ENCODE results near the gene CEP152. TPM values are rescaled to one million over a fixed set of nuclear protein-coding genes. Genes with fewer than 3 reads are reported as not detected.

Gene CEP152
- total RNA-seq, 2 donors from 2014 or later = 12.3 to 19.1 TPM

DNA sequence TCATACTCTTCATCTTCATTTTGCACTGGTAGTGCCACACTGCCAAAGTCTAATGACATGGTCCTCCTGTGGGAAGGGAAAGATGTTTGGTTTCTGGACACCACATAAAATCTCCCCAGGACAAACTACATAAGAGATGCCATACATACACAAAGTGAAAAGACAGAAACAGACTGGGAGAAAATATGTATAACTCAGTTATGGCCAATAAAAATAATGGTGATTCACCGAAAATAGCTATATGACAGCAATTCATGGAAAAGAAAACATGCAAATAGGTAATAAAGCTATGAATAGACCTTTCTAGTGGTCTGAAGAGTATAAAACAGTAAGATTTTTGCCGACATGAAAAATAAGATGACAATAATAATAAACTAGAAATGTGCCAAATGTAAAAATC lies 5.3 kb downstream of the CEP152 start:
- TF ChIP-seq, protein P1, sequence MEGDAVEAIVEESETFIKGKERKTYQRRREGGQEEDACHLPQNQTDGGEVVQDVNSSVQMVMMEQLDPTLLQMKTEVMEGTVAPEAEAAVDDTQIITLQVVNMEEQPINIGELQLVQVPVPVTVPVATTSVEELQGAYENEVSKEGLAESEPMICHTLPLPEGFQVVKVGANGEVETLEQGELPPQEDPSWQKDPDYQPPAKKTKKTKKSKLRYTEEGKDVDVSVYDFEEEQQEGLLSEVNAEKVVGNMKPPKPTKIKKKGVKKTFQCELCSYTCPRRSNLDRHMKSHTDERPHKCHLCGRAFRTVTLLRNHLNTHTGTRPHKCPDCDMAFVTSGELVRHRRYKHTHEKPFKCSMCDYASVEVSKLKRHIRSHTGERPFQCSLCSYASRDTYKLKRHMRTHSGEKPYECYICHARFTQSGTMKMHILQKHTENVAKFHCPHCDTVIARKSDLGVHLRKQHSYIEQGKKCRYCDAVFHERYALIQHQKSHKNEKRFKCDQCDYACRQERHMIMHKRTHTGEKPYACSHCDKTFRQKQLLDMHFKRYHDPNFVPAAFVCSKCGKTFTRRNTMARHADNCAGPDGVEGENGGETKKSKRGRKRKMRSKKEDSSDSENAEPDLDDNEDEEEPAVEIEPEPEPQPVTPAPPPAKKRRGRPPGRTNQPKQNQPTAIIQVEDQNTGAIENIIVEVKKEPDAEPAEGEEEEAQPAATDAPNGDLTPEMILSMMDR (conservative IDR thresholded peaks at IDR 0.05) = no peak
- Mint-ChIP-seq H3K27me3 (ENCODE audit: insufficient read depth) (no peaks in the 10 kb centered on the region), H3K27ac (no peak overlapping the region), H3K4me3 (no peak overlapping the region), H3K36me3 (ENCODE audit: low read depth) (peaks cover 8% of the 10 kb centered on the region), H3K9me3 (no peaks in the 10 kb centered on the region), H3K4me1 (peaks cover 20% of the 10 kb centered on the region)
- 100% methylated on average over 1 of the region's 2 CpGs; no CpG with 5 or more reads in 1 of the 2 experiments for WGBS, 2 experiments (ENCODE audit: insufficient coverage in 1 of 2, insufficient read length in 1 of 2)
- no peaks in the 10 kb centered on the region for H3K9me3 ChIP-seq (ENCODE audit: control insufficient read depth, low read length)
- H3K36me3 ChIP-seq (ENCODE audit: control insufficient read depth, insufficient read depth, low read length) = peaks cover 5% of the 10 kb centered on the region
- no peaks in the 10 kb centered on the region for H3K4me1 ChIP-seq (ENCODE audit: control insufficient read depth, insufficient read depth, low read length)
- DNase-seq = no peak
- H3K9ac ChIP-seq (ENCODE audit: extremely low read depth, low read length, poor library complexity, severe bottlenecking) = no peak overlapping the region
- no peak overlapping the region for H3K4me3 ChIP-seq (ENCODE audit: low read length)
- no peak overlapping the region for H3K27ac ChIP-seq (ENCODE audit: low read depth, low read length)
- no peaks in the 10 kb centered on the region for H3K27me3 ChIP-seq (ENCODE audit: control insufficient read depth, insufficient read depth, low read length, poor library complexity, severe bottlenecking)

DNA sequence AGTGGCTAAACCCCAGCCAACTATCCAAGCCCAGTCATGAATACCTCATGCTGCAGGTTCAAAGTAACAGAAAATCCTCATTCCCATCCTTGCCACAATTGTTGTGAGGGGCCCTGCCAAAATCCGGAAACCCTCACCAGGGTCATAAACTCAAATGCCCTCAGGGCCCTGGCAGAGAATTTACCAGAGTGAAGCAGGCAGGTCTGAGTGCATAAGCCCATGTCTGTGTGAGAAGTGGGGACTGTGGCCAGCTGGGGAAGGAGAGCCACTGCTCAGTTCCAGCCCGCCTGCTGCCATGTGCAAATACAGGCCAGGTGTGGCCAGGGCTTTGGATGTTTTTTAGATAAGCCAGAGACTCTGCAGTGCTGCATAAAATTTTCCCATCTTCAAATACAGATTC lies 7.0 kb downstream of the CEP152 start:
- Histone ChIP-seq H3K9me3 (ENCODE audit: control insufficient read depth, low read length) (no peaks in the 10 kb centered on the region), H3K4me1 (ENCODE audit: control insufficient read depth, insufficient read depth, low read length) (peaks cover under 1% of the 10 kb centered on the region), H3K27ac (ENCODE audit: low read depth, low read length) (no peak overlapping the region), H3K9ac (ENCODE audit: extremely low read depth, low read length, poor library complexity, severe bottlenecking) (no peak overlapping the region), H3K4me3 (ENCODE audit: low read length) (no peak overlapping the region), H3K27me3 (ENCODE audit: control insufficient read depth, insufficient read depth, low read length, poor library complexity, severe bottlenecking) (no peaks in the 10 kb centered on the region), H3K36me3 (ENCODE audit: control insufficient read depth, insufficient read depth, low read length) (peaks cover 5% of the 10 kb centered on the region)
- TF ChIP-seq, protein P1 (conservative IDR thresholded peaks at IDR 0.05) = no peak
- DNase-seq = no peak
- Mint-ChIP-seq H3K9me3 (no peaks in the 10 kb centered on the region), H3K27me3 (ENCODE audit: insufficient read depth) (peaks cover 10% of the 10 kb centered on the region), H3K36me3 (ENCODE audit: low read depth) (peaks cover 8% of the 10 kb centered on the region), H3K4me3 (no peak overlapping the region), H3K4me1 (peaks cover 27% of the 10 kb centered on the region), H3K27ac (no peak overlapping the region)
- WGBS, 2 experiments (ENCODE audit: insufficient coverage in 1 of 2, insufficient read length in 1 of 2) = 98 to 100% methylated on average over 1 to 2 of the region's 2 CpGs

DNA sequence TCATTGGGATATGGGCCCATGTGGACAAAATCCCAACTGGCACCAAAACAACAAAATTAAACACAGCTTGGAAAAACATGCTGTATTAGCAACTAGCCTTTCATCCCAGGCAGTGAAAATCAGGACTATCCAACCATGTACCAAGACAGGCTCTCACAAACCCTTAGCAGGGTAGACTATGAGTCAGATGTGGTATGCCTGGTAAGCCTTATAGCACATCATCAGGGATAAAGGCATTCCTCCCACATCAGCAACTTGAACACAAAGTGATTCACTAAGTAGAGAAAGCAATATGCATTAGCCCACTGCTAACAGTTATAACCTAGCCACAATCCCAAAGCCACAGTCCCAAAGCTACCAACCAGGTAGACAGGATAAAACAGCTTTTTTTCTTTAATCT lies 8.0 kb downstream of the CEP152 start:
- Mint-ChIP-seq H3K9me3 (no peaks in the 10 kb centered on the region), H3K36me3 (ENCODE audit: low read depth) (peaks cover 8% of the 10 kb centered on the region), H3K27me3 (ENCODE audit: insufficient read depth) (peaks cover 10% of the 10 kb centered on the region), H3K4me1 (peaks cover 34% of the 10 kb centered on the region), H3K4me3 (no peak overlapping the region), H3K27ac (no peak overlapping the region)
- peaks cover 5% of the 10 kb centered on the region for H3K36me3 ChIP-seq (ENCODE audit: control insufficient read depth, insufficient read depth, low read length)
- peaks cover 6% of the 10 kb centered on the region for H3K4me1 ChIP-seq (ENCODE audit: control insufficient read depth, insufficient read depth, low read length)
- no peak overlapping the region for H3K9ac ChIP-seq (ENCODE audit: extremely low read depth, low read length, poor library complexity, severe bottlenecking)
- H3K27me3 ChIP-seq (ENCODE audit: control insufficient read depth, insufficient read depth, low read length, poor library complexity, severe bottlenecking) = no peaks in the 10 kb centered on the region
- H3K9me3 ChIP-seq (ENCODE audit: control insufficient read depth, low read length) = no peaks in the 10 kb centered on the region
- no peak overlapping the region for H3K4me3 ChIP-seq (ENCODE audit: low read length)
- H3K27ac ChIP-seq (ENCODE audit: low read depth, low read length) = no peak overlapping the region
- TF ChIP-seq, protein P1 (conservative IDR thresholded peaks at IDR 0.05) = no peak
- no peak for DNase-seq

Measured in endodermal cell (in vitro differentiated cells).